HepG2 (cell line): Measurements from ENCODE around the gene N4BP2. TPM values are rescaled to one million over a fixed set of nuclear protein-coding genes. Genes with fewer than 3 reads are reported as not detected.
A peak's percentile ranks its signal among the peaks of the same experiment; 100 is the strongest.

Experiments
- ARID4A ChIP-seq: sonication (generic); formaldehyde crosslinking; IDR thresholded peaks from 2 replicates; pipeline ENCODE4 v1.5.0; 2020; ENCODE audit warnings: mild to moderate bottlenecking, missing genetic modification reagents, borderline replicate concordance
- BORCS8-MEF2B ChIP-seq: sonication (generic); formaldehyde crosslinking; IDR thresholded peaks from 2 replicates; pipeline ENCODE4 v1.8.0; 2022; ENCODE audit warnings: mild to moderate bottlenecking, missing genetic modification reagents
- E2F1 ChIP-seq: sonication (generic); formaldehyde crosslinking; IDR thresholded peaks from 2 replicates; pipeline ENCODE4 v1.5.0; 2020; ENCODE audit warnings: missing genetic modification reagents
- ELF3 ChIP-seq: IDR thresholded peaks from 2 replicates; pipeline ENCODE4 v1.6.1; 2016; ENCODE audit warnings: missing genetic modification reagents, missing compliant biosample characterization
- FOXA3 ChIP-seq: IDR thresholded peaks from 2 replicates; pipeline ENCODE4 v1.6.1; 2016; ENCODE audit warnings: missing genetic modification reagents, missing compliant biosample characterization
- HMGXB4 ChIP-seq, 2 experiments: sonication (generic) in 1 of 2; formaldehyde crosslinking in 1 of 2; IDR thresholded peaks; 2 replicates each; pipeline versions ENCODE4 v1.4.0 to v1.6.1; 2018 to 2020; ENCODE audit warnings: missing genetic modification reagents in 2 of 2, borderline replicate concordance in 1 of 2, low read depth in 1 of 2, mild to moderate bottlenecking in 1 of 2, missing biosample characterization in 1 of 2
- HOXA3 ChIP-seq: sonication (generic); formaldehyde crosslinking; IDR thresholded peaks from 2 replicates; pipeline ENCODE4 v1.5.0; 2020; ENCODE audit warnings: missing genetic modification reagents
- HOXA7 ChIP-seq: sonication (generic); formaldehyde crosslinking; IDR thresholded peaks from 2 replicates; pipeline ENCODE4 v1.8.1; 2022; ENCODE audit warnings: mild to moderate bottlenecking, missing genetic modification reagents, moderate library complexity
- KLF9 ChIP-seq: IDR thresholded peaks from 2 replicates; pipeline ENCODE4 v1.6.1; 2016; ENCODE audit warnings: low read depth
- PLRG1 ChIP-seq: fragments of 450-650 bp; conservative IDR thresholded peaks from 2 replicates; pipeline ENCODE4 v1.6.1; 2016
- RXRB ChIP-seq: IDR thresholded peaks from 2 replicates; pipeline ENCODE4 v1.6.1; 2016; ENCODE audit warnings: borderline replicate concordance, missing genetic modification reagents, missing compliant biosample characterization
- SOX6 ChIP-seq, 2 experiments: fragments of 450-650 bp in 1 of 2; sonication (generic) in 1 of 2; formaldehyde crosslinking in 1 of 2; IDR thresholded peaks; 2 replicates each; pipeline versions ENCODE4 v1.4.0 to v1.6.1; 2017 to 2020; ENCODE audit warnings: antibody characterized with exemption in 1 of 2, mild to moderate bottlenecking in 1 of 2, missing genetic modification reagents in 1 of 2
- SP2 ChIP-seq: sonication (generic); formaldehyde crosslinking; IDR thresholded peaks from 2 replicates; pipeline ENCODE4 v1.5.1; 2020; ENCODE audit warnings: mild to moderate bottlenecking, missing genetic modification reagents
- TFDP2 ChIP-seq: sonication (generic); formaldehyde crosslinking; IDR thresholded peaks from 2 replicates; pipeline ENCODE4 v1.4.0; 2020; ENCODE audit warnings: missing genetic modification reagents
- TSC22D2 ChIP-seq: sonication (generic); formaldehyde crosslinking; IDR thresholded peaks from 2 replicates; pipeline ENCODE4 v1.5.1; 2020; ENCODE audit warnings: missing genetic modification reagents, mild to moderate bottlenecking, borderline replicate concordance
- ZFP82 ChIP-seq: sonication (generic); formaldehyde crosslinking; IDR thresholded peaks from 2 replicates; pipeline ENCODE4 v1.5.1; 2020; ENCODE audit warnings: mild to moderate bottlenecking, missing genetic modification reagents, borderline replicate concordance
- ZNF101 ChIP-seq: sonication (generic); formaldehyde crosslinking; IDR thresholded peaks from 2 replicates; pipeline ENCODE4 v1.4.0; 2020; ENCODE audit warnings: mild to moderate bottlenecking, low read depth, missing genetic modification reagents, borderline replicate concordance
- ZNF382 ChIP-seq: sonication (generic); formaldehyde crosslinking; IDR thresholded peaks from 2 replicates; pipeline ENCODE4 v1.5.0; 2020; ENCODE audit warnings: missing genetic modification reagents, mild to moderate bottlenecking, borderline replicate concordance
- ZNF768 ChIP-seq: sonication (generic); formaldehyde crosslinking; IDR thresholded peaks from 2 replicates; pipeline ENCODE4 v1.4.0; 2020; ENCODE audit warnings: missing genetic modification reagents
- polyA plus RNA-seq, 8 experiments: library from polyadenylated mRNA; depleted of rRNA in 3 of 8; stranded (reverse) in 7 of 8; unstranded in 1 of 8; fragments of >200 nt; fragmentation: Illumina TruSeq in 4 of 8; extraction: Trizol in 4 of 8; gene quantifications; 2 replicates each; pipeline versions ENCODE4 v1.2.1 to v1.2.3, GENCODE V29; 2011 to 2016; ENCODE audit warnings: low read depth in 4 of 8, missing spikeins in 1 of 8, mixed read lengths in 1 of 8; ENCODE audit not compliant: insufficient read depth in 1 of 8
- total RNA-seq, 5 experiments: library from RNA; depleted of rRNA; stranded (reverse); fragments of >200 nt; fragmentation: Illumina TruSeq; extraction: Trizol; gene quantifications; 2 replicates each; pipeline ENCODE4 v1.2.3, GENCODE V29; 2016; ENCODE audit warnings: low read depth in 1 of 5

N4BP2 gene
- total and polyA plus RNA-seq, 2 of the 13 experiments (the other 11 are each of a cell fraction or from before 2014, with no cell fraction given): 5.6 to 12.9 TPM

- TF ChIP-seq HMGXB4 (CRISPR knock-in tag; IDR thresholded peaks at IDR 0.05; ENCODE audit: borderline replicate concordance in 1 of 2, low read depth in 1 of 2) (peak; percentile 95 to 97), HOXA7 (CRISPR knock-in tag) (0 out of 2 replicates have a peak, but pooled peaks have one; percentile 35), ZNF768 (CRISPR knock-in tag) (peak; percentile 72; the same call in 1 of the 2 replicates), KLF9 (CRISPR knock-in tag) (no peak), PLRG1 (no peak), FOXA3 (CRISPR knock-in tag) (peak; percentile 47; the same call in 1 of the 2 replicates), BORCS8-MEF2B (peak; percentile 87), ZNF382 (no peak), TFDP2 (CRISPR knock-in tag) (peak; percentile 95), E2F1 (CRISPR knock-in tag) (peak; percentile 72), ZNF101 (CRISPR knock-in tag) (0 out of 2 replicates have a peak, but pooled peaks have one; percentile 66), SOX6 (IDR thresholded peaks at IDR 0.05) (no peak), SOX6 (CRISPR knock-in tag; IDR thresholded peaks at IDR 0.05) (peak; percentile 37; the same call in 1 of the 2 replicates), TSC22D2 (CRISPR knock-in tag) (no peak), ARID4A (peak; percentile 85), RXRB (no peak; the same call in 1 of the 2 replicates), ELF3 (CRISPR knock-in tag) (peak; percentile 21), ZFP82 (CRISPR knock-in tag) (peak; percentile 26; the same call in 1 of the 2 replicates), HOXA3 (peak; percentile 91), SP2 (CRISPR knock-in tag) (no peak; the same call in 1 of the 2 replicates)
Measured at GRCh38 chr4:40056716-40057585, at the start of gene N4BP2 (continued).
